WTC11 (cell line): Measurements from ENCODE around the gene AP5B1. TPM values are rescaled to one million over a fixed set of nuclear protein-coding genes. Genes with fewer than 3 reads are reported as not detected.

Source experiments
- ATAC-seq: fragments of 200-7000 bp; cut with Tn5 transposase; 2 replicates; pipeline ENCODE4 v1.10.0; 2021; ENCODE audit warnings: mild to moderate bottlenecking, moderate library complexity
- CTCF ChIA-PET: fragments of 300-600 bp; sonication (Branson Sonifier 250); formaldehyde crosslinking; loops from one replicate; lab custom pipeline; 2021; ENCODE audit warnings: antibody characterized with exemption; lab: Charles Lee
- POLR2A ChIA-PET: fragments of 350-600 bp; sonication (Branson Sonifier 250); formaldehyde crosslinking; loops from one replicate; lab custom pipeline; 2021; ENCODE audit warnings: antibody characterized with exemption; lab: Charles Lee
- DNase-seq: peaks from one replicate; pipeline ENCODE4 v3.0.0; 2021; ENCODE audit warnings: low spot score
- H3K27ac Mint-ChIP-seq: 2 replicates; pipeline ENCODE4 v1.8.0; 2021; ENCODE audit warnings: mixed read lengths
- H3K27me3 Mint-ChIP-seq: 2 replicates; pipeline ENCODE4 v1.8.0; 2021; ENCODE audit warnings: low read depth, mild to moderate bottlenecking, moderate library complexity, mixed read lengths
- H3K36me3 Mint-ChIP-seq: 2 replicates; pipeline ENCODE4 v1.8.0; 2021; ENCODE audit warnings: mixed read lengths
- H3K4me1 Mint-ChIP-seq: 2 replicates; pipeline ENCODE4 v1.8.0; 2022; ENCODE audit warnings: mixed read lengths
- H3K4me3 Mint-ChIP-seq: 2 replicates; pipeline ENCODE4 v1.8.0; 2021; ENCODE audit warnings: mild to moderate bottlenecking, moderate library complexity, mixed read lengths
- H3K9me3 Mint-ChIP-seq: 2 replicates; pipeline ENCODE4 v1.8.0; 2021; ENCODE audit warnings: mixed read lengths
- ATF2 ChIP-seq: sonication (generic); formaldehyde crosslinking; IDR thresholded peaks from 2 replicates; pipeline ENCODE4 v1.8.1; 2022; ENCODE audit warnings: low read depth, missing genetic modification reagents, borderline replicate concordance
- ATF3 ChIP-seq: sonication (generic); formaldehyde crosslinking; conservative IDR thresholded peaks from 2 replicates; pipeline ENCODE4 v1.8.1; 2022; ENCODE audit warnings: mild to moderate bottlenecking, missing genetic modification reagents
- CDX4 ChIP-seq: fragments of 250-450 bp; sonication (Bioruptor Pico); IDR thresholded peaks from 2 replicates; pipeline ENCODE4 v1.9.0; 2021; ENCODE audit warnings: moderate library complexity, mild to moderate bottlenecking, inconsistent platforms, borderline replicate concordance
- CREB1 ChIP-seq: sonication (generic); formaldehyde crosslinking; IDR thresholded peaks from 2 replicates; pipeline ENCODE4 v1.8.0; 2023; ENCODE audit warnings: mild to moderate bottlenecking, missing genetic modification reagents
- ERG ChIP-seq: fragments of 250-450 bp; sonication (Bioruptor Pico); IDR thresholded peaks from 2 replicates; pipeline ENCODE4 v1.8.0; 2021; ENCODE audit warnings: mild to moderate bottlenecking
- ESRRA ChIP-seq: sonication (generic); formaldehyde crosslinking; IDR thresholded peaks from 2 replicates; pipeline ENCODE4 v1.8.1; 2022; ENCODE audit warnings: mild to moderate bottlenecking, missing genetic modification reagents, borderline replicate concordance
- FOXJ3 ChIP-seq: sonication (generic); formaldehyde crosslinking; IDR thresholded peaks from 2 replicates; pipeline ENCODE4 v1.9.0; 2021; ENCODE audit warnings: missing genetic modification reagents, mild to moderate bottlenecking, borderline replicate concordance
- GTF2I ChIP-seq: fragments of 250-450 bp; sonication (Bioruptor Pico); conservative IDR thresholded peaks from 2 replicates; pipeline ENCODE4 v1.4.0; 2021; ENCODE audit warnings: mild to moderate bottlenecking
- IRF2 ChIP-seq: sonication (generic); formaldehyde crosslinking; IDR thresholded peaks from 2 replicates; pipeline ENCODE4 v1.8.0; 2022; ENCODE audit warnings: low read depth, missing genetic modification reagents, borderline replicate concordance
- MLX ChIP-seq: sonication (generic); formaldehyde crosslinking; IDR thresholded peaks from 2 replicates; pipeline ENCODE4 v1.8.1; 2023; ENCODE audit warnings: mild to moderate bottlenecking, missing genetic modification reagents, moderate library complexity
- NFATC4 ChIP-seq: fragments of 250-450 bp; sonication (Bioruptor Pico); IDR thresholded peaks from 2 replicates; pipeline ENCODE4 v1.9.0; 2021; ENCODE audit warnings: mild to moderate bottlenecking
- OVOL2 ChIP-seq: fragments of 250-450 bp; sonication (Bioruptor Pico); IDR thresholded peaks from 2 replicates; pipeline ENCODE4 v1.9.0; 2021; ENCODE audit warnings: mild to moderate bottlenecking, borderline replicate concordance
- SMAD3 ChIP-seq: sonication (generic); formaldehyde crosslinking; IDR thresholded peaks from 2 replicates; pipeline ENCODE4 v1.8.0; 2022; ENCODE audit warnings: missing genetic modification reagents, mild to moderate bottlenecking, borderline replicate concordance
- SMAD4 ChIP-seq: sonication (generic); formaldehyde crosslinking; IDR thresholded peaks from 2 replicates; pipeline ENCODE4 v1.8.0; 2022; ENCODE audit warnings: mild to moderate bottlenecking, missing genetic modification reagents
- SP1 ChIP-seq: sonication (generic); formaldehyde crosslinking; conservative IDR thresholded peaks from 2 replicates; pipeline ENCODE4 v1.8.1; 2022; ENCODE audit warnings: missing genetic modification reagents
- TCF7 ChIP-seq: sonication (generic); formaldehyde crosslinking; IDR thresholded peaks from 2 replicates; pipeline ENCODE4 v1.8.0; 2022; ENCODE audit warnings: mild to moderate bottlenecking, low read depth, missing genetic modification reagents, moderate library complexity
- TEAD1 ChIP-seq: sonication (generic); formaldehyde crosslinking; IDR thresholded peaks from 2 replicates; pipeline ENCODE4 v1.8.0; 2022; ENCODE audit warnings: mild to moderate bottlenecking, missing genetic modification reagents
- TP53 ChIP-seq: sonication (generic); formaldehyde crosslinking; IDR thresholded peaks from 2 replicates; pipeline ENCODE4 v1.8.1; 2023; ENCODE audit warnings: mild to moderate bottlenecking, missing genetic modification reagents
- ZMAT4 ChIP-seq: fragments of 250-450 bp; sonication (Bioruptor Pico); IDR thresholded peaks from 2 replicates; pipeline ENCODE4 v1.9.0; 2021; ENCODE audit warnings: mild to moderate bottlenecking
- ZNF416 ChIP-seq: fragments of 250-450 bp; sonication (Bioruptor Pico); IDR thresholded peaks from 2 replicates; pipeline ENCODE4 v1.9.0; 2021; ENCODE audit warnings: mild to moderate bottlenecking, inconsistent platforms
- total RNA-seq: library from RNA; stranded (reverse); gene quantifications from 3 replicates; pipeline ENCODE4 v1.2.3, GENCODE V29; 2021

The AP5B1 gene
- total RNA-seq, 1 experiment from 2014 or later, result 17.2 TPM

- Mint-ChIP-seq H3K9me3 (peaks cover 14% of the 10 kb centered on the region; the same call in 1 of the 2 replicates), H3K4me1 (no peaks in the 10 kb centered on the region), H3K27ac (no peak overlapping the region), H3K36me3 (no peaks in the 10 kb centered on the region), H3K27me3 (peaks cover 39% of the 10 kb centered on the region), H3K4me3 (no peak overlapping the region)
- ChIA-PET CTCF (interaction anchor here (0.6 to 2.4 kb wide), 34 partner anchors 8 to 1642 kb away, joined by 3 to 41 read pairs (median 6); partner anchors contain the start of genes AP5B1, CCDC85B, FIBP and KAT5), POLR2A (interaction anchor here (1.6 kb wide), 1 partner anchor 115 kb away, joined by 3 read pairs; no protein-coding TSS in a partner anchor)
- ATAC-seq (peak; percentile 99), DNase-seq (peak; percentile 71)
- TF ChIP-seq ERG (CRISPR knock-in tag), result no peak
- no peak for TF ChIP-seq TEAD1 (CRISPR knock-in tag)
- TF ChIP-seq TP53 (CRISPR knock-in tag), result no peak
- TF ChIP-seq SP1 (CRISPR knock-in tag), result no peak
- no peak for TF ChIP-seq NFATC4 (CRISPR knock-in tag)
- no peak for TF ChIP-seq ZMAT4
- no peak for TF ChIP-seq ESRRA
- no peak for TF ChIP-seq OVOL2 (CRISPR knock-in tag)
- TF ChIP-seq FOXJ3 (CRISPR knock-in tag), result no peak
- no peak for TF ChIP-seq SMAD4 (CRISPR knock-in tag)
- TF ChIP-seq SMAD3 (CRISPR knock-in tag), result no peak
- no peak for TF ChIP-seq ZNF416 (CRISPR knock-in tag)
- TF ChIP-seq IRF2, result no peak
- TF ChIP-seq CREB1 (CRISPR knock-in tag), result no peak
- TF ChIP-seq GTF2I, result no peak
- no peak for TF ChIP-seq CDX4 (CRISPR knock-in tag)
- no peak for TF ChIP-seq TCF7 (CRISPR knock-in tag)
- no peak for TF ChIP-seq ATF3 (CRISPR knock-in tag)
- no peak for TF ChIP-seq ATF2 (CRISPR knock-in tag)
- TF ChIP-seq MLX, result no peak
- TF ChIP-seq, all 79 proteins: peak for 0
These were observed 36.6 kb downstream of the AP5B1 start for GRCh38 chr11:65744026-65744698.

- Mint-ChIP-seq H3K4me1 (no peaks in the 10 kb centered on the region), H3K4me3 (no peak overlapping the region), H3K27me3 (peaks cover 33% of the 10 kb centered on the region), H3K27ac (no peak overlapping the region), H3K9me3 (peaks cover 17% of the 10 kb centered on the region), H3K36me3 (no peaks in the 10 kb centered on the region)
- DNase-seq (no peak), ATAC-seq (no peak)
- no peak for TF ChIP-seq TCF7 (CRISPR knock-in tag)
- ChIA-PET CTCF (interaction anchor here (1.8 to 2.4 kb wide), 5 partner anchors 17 to 145 kb away, joined by 10 to 41 read pairs (median 22); partner anchors contain the start of genes AP5B1, FIBP and OVOL1), POLR2A (interaction anchor here (1.6 kb wide), 1 partner anchor 116 kb away, joined by 3 read pairs; no protein-coding TSS in a partner anchor)
These were observed 37.1 kb downstream of the AP5B1 start for GRCh38 chr11:65743681-65744025.
